Measurements from ENCODE around the gene METTL27. TPM values are rescaled to one million over a fixed set of nuclear protein-coding genes. Genes with fewer than 3 reads are reported as not detected.

Gene METTL27
- total and polyA plus RNA-seq, 2 of the 8 experiments (the other 6 are each of a cell fraction or from before 2014, with no cell fraction given): 6.2 to 12.0 TPM

- Histone ChIP-seq H3K36me3 (ENCODE audit: control insufficient read depth in 2 of 4, insufficient read depth in 4 of 4, low read length in 3 of 4) (no peaks in the 10 kb centered on the region), H3K27me3 (replicated peaks in 1 of 4; ENCODE audit: control insufficient read depth in 3 of 4, extremely low read depth in 1 of 4, insufficient read depth in 3 of 4, low read length in 3 of 4) (peaks cover 0 to 4% (median 0%) of the 10 kb centered on the region in 4 experiments; a peak in 3 of 7 replicates), H2BK120ac (replicated peaks; ENCODE audit: low read depth, low read length) (no peak overlapping the region), H4K5ac (ENCODE audit: insufficient read length, low read depth, low read length) (no peak overlapping the region), H3K79me2 (ENCODE audit: control insufficient read depth in 1 of 2, insufficient read depth in 2 of 2, low read length in 2 of 2) (no peaks in the 10 kb centered on the region), H4K20me1 (replicated peaks in 1 of 2; ENCODE audit: control insufficient read depth in 1 of 2, insufficient read depth in 2 of 2, low read length in 2 of 2) (no peaks in the 10 kb centered on the region), H2BK20ac (ENCODE audit: low read length) (no peak overlapping the region), H2AFZ (ENCODE audit: low read length) (no peak overlapping the region), H3K4ac (replicated peaks; ENCODE audit: insufficient read length, low read depth, low read length) (no peak overlapping the region), H3K14ac (ENCODE audit: insufficient read length) (no peak overlapping the region), H3K4me3 (ENCODE audit: extremely low read depth in 1 of 4, insufficient read depth in 2 of 4, low read depth in 3 of 4, low read length in 4 of 4) (no peak overlapping the region), H2BK15ac (ENCODE audit: low read length) (no peak overlapping the region), H3K79me1 (ENCODE audit: low read depth, low read length) (no peaks in the 10 kb centered on the region), H3K9ac (replicated peaks in 1 of 4; ENCODE audit: extremely low read depth in 1 of 4, low read depth in 3 of 4, low read length in 3 of 4) (no peak overlapping the region), H4K8ac (ENCODE audit: extremely low read depth, insufficient read depth, low read length) (no peak overlapping the region), H2AK5ac (ENCODE audit: low read depth, low read length) (no peak overlapping the region), H3K18ac (ENCODE audit: extremely low read depth, low read length) (no peak overlapping the region), H3K27ac (ENCODE audit: low read depth, low read length) (no peak overlapping the region), H3K23ac (ENCODE audit: insufficient read length) (no peak overlapping the region), H3K23me2 (ENCODE audit: low read depth, low read length) (no peaks in the 10 kb centered on the region), H3K4me2 (ENCODE audit: insufficient read depth in 1 of 2, low read depth in 2 of 2, low read length in 2 of 2) (no peak overlapping the region), H2BK5ac (ENCODE audit: low read depth, low read length) (no peak overlapping the region), H4K91ac (replicated peaks; ENCODE audit: insufficient read length, low read length) (no peak overlapping the region), H3K56ac (replicated peaks; ENCODE audit: insufficient read length, low read depth, low read length) (no peak overlapping the region), H3K9me3 (ENCODE audit: insufficient read depth in 2 of 2, low read depth in 1 of 2, low read length in 1 of 2) (no peaks in the 10 kb centered on the region), H3K4me1 (replicated peaks in 1 of 4; ENCODE audit: control insufficient read depth in 3 of 4, insufficient read depth in 4 of 4, low read length in 3 of 4) (no peaks in the 10 kb centered on the region), H2BK12ac (ENCODE audit: low read depth, low read length) (no peak overlapping the region)
- CTCF ChIA-PET (ENCODE audit: partially characterized antibody): interaction anchor here (0.6 to 1.5 kb wide), 3 partner anchors 133 to 521 kb away, joined by 3 to 4 read pairs (median 3); no protein-coding TSS in a partner anchor
- TF ChIP-seq KDM4A (IDR thresholded peaks at IDR 0.05; ENCODE audit: low read depth, low read length, severe bottlenecking) (no peak), CBX8 (IDR thresholded peaks at IDR 0.05; ENCODE audit: borderline replicate concordance, low read depth, low read length) (no peak), MAFK (IDR thresholded peaks at IDR 0.05; ENCODE audit: low read depth, low read length) (no peak), HDAC2 (IDR thresholded peaks at IDR 0.05; ENCODE audit: borderline replicate concordance in 1 of 2, low read depth in 2 of 2, low read length in 2 of 2) (no peak), TEAD4 (IDR thresholded peaks at IDR 0.05; ENCODE audit: low read depth, low read length) (no peak), TCF12 (IDR thresholded peaks at IDR 0.05; ENCODE audit: low read depth, low read length) (no peak), PHF8 (conservative IDR thresholded peaks at IDR 0.05; ENCODE audit: low read depth, low read length) (no peak), CEBPB (IDR thresholded peaks at IDR 0.05; ENCODE audit: low read depth, low read length) (no peak), CHD2 (IDR thresholded peaks at IDR 0.05; ENCODE audit: low read length) (no peak)
- TF ChIP-seq, protein P1, sequence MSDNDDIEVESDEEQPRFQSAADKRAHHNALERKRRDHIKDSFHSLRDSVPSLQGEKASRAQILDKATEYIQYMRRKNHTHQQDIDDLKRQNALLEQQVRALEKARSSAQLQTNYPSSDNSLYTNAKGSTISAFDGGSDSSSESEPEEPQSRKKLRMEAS (IDR thresholded peaks at IDR 0.05): no peak
- WGBS, 2 experiments (ENCODE audit: extremely low coverage in 1 of 2, insufficient coverage in 1 of 2, insufficient read length in 1 of 2, insufficient replicate concordance in 2 of 2, low coverage in 1 of 2, low lambda C conversion rate in 2 of 2, missing lambda C conversion rate in 1 of 2): 97% methylated on average over 2 of the region's 2 CpGs; no CpG with 5 or more reads in 1 of the 2 experiments
- POLR2A ChIA-PET (ENCODE audit: partially characterized antibody): no interaction called here
- no peak for FAIRE-seq
- no peak for DNase-seq (ENCODE audit: low read depth in 1 of 2, low spot score in 2 of 2)
Measured at GRCh38 chr7:73858807-73859206, 16.5 kb upstream of the METTL27 start.

Measured in H1 (cell line).